Measurements from ENCODE around the gene NSUN7.

NSUN7 gene

DNA sequence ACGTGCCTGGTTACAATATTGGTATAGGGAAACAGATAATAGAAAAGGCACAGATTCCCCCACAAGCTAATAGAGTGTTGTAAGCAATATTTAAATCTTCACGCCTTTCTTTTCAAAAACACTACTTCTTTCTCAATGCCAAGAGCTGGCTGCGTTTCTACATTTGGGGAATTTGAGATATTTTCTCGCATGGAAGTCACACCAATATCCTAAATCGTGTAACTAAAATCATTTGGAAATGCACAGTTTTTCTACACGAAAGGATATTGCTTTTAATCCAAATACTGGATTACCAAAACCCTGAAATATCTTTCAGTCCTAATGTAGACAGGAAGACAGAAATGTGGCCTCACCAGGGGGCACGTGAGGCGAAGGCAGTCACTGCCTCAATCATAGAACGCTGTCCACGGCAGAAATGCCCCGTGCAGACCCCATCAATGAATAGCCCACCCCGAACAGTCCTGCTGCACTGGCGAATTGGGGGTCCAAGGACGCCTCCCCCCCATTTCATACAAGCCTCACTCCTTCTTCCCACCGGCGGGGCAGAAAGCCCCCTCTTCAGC is 106.6 kb downstream of the NSUN7 start:
- DNase-seq (ENCODE audit: extremely low spot score) = no peak
- TF ChIP-seq BHLHE40 (IDR thresholded peaks at IDR 0.05; ENCODE audit: borderline replicate concordance) (no peak), SP1 (IDR thresholded peaks at IDR 0.05) (no peak), ARNT (IDR thresholded peaks at IDR 0.05) (no peak), FOXK2 (IDR thresholded peaks at IDR 0.05) (no peak), ELF4 (IDR thresholded peaks at IDR 0.05) (no peak), FOXA1 (IDR thresholded peaks at IDR 0.05) (no peak), FOXM1 (IDR thresholded peaks at IDR 0.05; ENCODE audit: borderline replicate concordance) (no peak), LEF1 (IDR thresholded peaks at IDR 0.05; ENCODE audit: borderline replicate concordance) (no peak), SUZ12 (IDR thresholded peaks at IDR 0.05) (no peak), HDGF (IDR thresholded peaks at IDR 0.05; ENCODE audit: borderline replicate concordance) (no peak), TARDBP (IDR thresholded peaks at IDR 0.05) (no peak), ZNF384 (IDR thresholded peaks at IDR 0.05) (no peak), NFRKB (IDR thresholded peaks at IDR 0.05) (no peak), CTBP1 (IDR thresholded peaks at IDR 0.05; ENCODE audit: borderline replicate concordance) (no peak), L3MBTL2 (conservative IDR thresholded peaks at IDR 0.05) (no peak)
- TF ChIP-seq, protein P1, sequence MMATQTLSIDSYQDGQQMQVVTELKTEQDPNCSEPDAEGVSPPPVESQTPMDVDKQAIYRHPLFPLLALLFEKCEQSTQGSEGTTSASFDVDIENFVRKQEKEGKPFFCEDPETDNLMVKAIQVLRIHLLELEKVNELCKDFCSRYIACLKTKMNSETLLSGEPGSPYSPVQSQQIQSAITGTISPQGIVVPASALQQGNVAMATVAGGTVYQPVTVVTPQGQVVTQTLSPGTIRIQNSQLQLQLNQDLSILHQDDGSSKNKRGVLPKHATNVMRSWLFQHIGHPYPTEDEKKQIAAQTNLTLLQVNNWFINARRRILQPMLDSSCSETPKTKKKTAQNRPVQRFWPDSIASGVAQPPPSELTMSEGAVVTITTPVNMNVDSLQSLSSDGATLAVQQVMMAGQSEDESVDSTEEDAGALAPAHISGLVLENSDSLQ (IDR thresholded peaks at IDR 0.05) = no peak
- POLR2A ChIA-PET = no interaction called here
- CTCF ChIA-PET = interaction anchor here (1.0 to 2.0 kb wide), 3 partner anchors 15 to 119 kb away, joined by 3 to 10 read pairs (median 6); no protein-coding TSS in a partner anchor

DNA sequence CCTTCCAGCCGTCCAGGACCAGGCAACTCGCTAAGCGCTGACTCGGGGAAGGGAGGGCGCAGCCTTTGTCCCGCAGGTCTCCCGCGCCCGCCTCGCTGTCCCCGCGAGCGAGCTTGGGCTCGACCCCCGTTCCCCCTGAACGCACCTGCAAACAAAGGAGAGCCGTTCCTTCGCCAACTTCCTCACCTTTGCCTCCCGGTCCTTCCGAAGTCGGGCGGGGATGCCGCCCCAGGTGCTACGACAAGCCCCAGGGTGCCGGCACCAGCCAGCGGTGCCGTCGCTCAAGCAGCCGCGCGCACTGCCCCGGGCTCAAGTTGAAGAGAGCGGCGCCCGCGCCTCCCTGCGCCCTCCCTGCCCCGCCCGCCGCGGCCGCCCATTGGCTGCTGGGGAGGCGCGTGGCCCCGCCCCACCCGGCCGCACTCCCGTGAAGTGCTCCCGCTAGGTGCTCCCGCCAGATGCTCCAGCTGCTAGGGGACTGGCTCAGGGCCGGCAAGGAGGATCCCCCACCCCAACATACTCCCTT is 107.1 kb downstream of the NSUN7 start:
- TF ChIP-seq LEF1 (IDR thresholded peaks at IDR 0.05; ENCODE audit: borderline replicate concordance) (no peak), L3MBTL2 (conservative IDR thresholded peaks at IDR 0.05) (peak; percentile 29; the same call in 1 of the 2 replicates), ARNT (IDR thresholded peaks at IDR 0.05) (no peak), FOXK2 (IDR thresholded peaks at IDR 0.05) (no peak), BHLHE40 (IDR thresholded peaks at IDR 0.05; ENCODE audit: borderline replicate concordance) (no peak), FOXM1 (IDR thresholded peaks at IDR 0.05; ENCODE audit: borderline replicate concordance) (no peak)
- TF ChIP-seq, protein P1 (IDR thresholded peaks at IDR 0.05) = peak; percentile 30; the same call in 1 of the 2 replicates
- peak; percentile 81 for DNase-seq (ENCODE audit: extremely low spot score)
- POLR2A ChIA-PET = no interaction called here
- CTCF ChIA-PET = interaction anchor here (1.2 to 2.0 kb wide), 2 partner anchors 16 to 119 kb away, joined by 3 to 10 read pairs; no protein-coding TSS in a partner anchor

DNA sequence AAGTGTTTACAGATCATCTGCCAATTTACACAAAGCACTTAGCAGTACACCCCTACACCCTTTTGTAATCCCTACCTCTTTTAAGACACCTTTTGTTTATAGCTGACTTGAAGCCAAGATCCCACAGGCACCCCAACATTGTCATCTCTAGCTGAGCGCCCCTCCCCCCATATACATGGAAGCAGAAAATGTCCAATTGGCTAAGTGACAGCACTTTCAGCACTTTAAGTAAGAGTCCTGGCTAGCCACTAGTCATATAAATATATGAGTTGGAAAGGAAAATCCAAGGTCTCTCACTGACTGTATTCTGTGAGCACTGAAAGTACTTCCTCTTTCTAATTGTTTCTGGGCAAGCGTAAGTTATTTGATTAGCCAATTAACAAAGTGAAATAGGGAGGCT is 108.2 kb downstream of the NSUN7 start:
- no peak for DNase-seq (ENCODE audit: extremely low spot score)
- POLR2A ChIA-PET = interaction anchor here (0.6 to 1.0 kb wide), 2 partner anchors 9 to 16 kb away, joined by 3 read pairs; no protein-coding TSS in a partner anchor
- CTCF ChIA-PET = interaction anchor here (0.6 kb wide), 2 partner anchors 14 to 331 kb away, joined by 3 read pairs; no protein-coding TSS in a partner anchor
- no peak for TF ChIP-seq L3MBTL2 (conservative IDR thresholded peaks at IDR 0.05)
- TF ChIP-seq HDGF (IDR thresholded peaks at IDR 0.05; ENCODE audit: borderline replicate concordance) = no peak
- no peak for TF ChIP-seq ELF4 (IDR thresholded peaks at IDR 0.05)
- no peak for TF ChIP-seq LEF1 (IDR thresholded peaks at IDR 0.05; ENCODE audit: borderline replicate concordance)
- TF ChIP-seq TARDBP (IDR thresholded peaks at IDR 0.05) = no peak
- TF ChIP-seq NFRKB (IDR thresholded peaks at IDR 0.05) = no peak
- no peak for TF ChIP-seq FOXM1 (IDR thresholded peaks at IDR 0.05; ENCODE audit: borderline replicate concordance)
- TF ChIP-seq BHLHE40 (IDR thresholded peaks at IDR 0.05; ENCODE audit: borderline replicate concordance) = no peak
- no peak for TF ChIP-seq FOXA1 (IDR thresholded peaks at IDR 0.05)
- no peak for TF ChIP-seq SP1 (IDR thresholded peaks at IDR 0.05)
- no peak for TF ChIP-seq SUZ12 (IDR thresholded peaks at IDR 0.05)
- TF ChIP-seq ARNT (IDR thresholded peaks at IDR 0.05) = no peak
- TF ChIP-seq CTBP1 (IDR thresholded peaks at IDR 0.05; ENCODE audit: borderline replicate concordance) = no peak

DNA sequence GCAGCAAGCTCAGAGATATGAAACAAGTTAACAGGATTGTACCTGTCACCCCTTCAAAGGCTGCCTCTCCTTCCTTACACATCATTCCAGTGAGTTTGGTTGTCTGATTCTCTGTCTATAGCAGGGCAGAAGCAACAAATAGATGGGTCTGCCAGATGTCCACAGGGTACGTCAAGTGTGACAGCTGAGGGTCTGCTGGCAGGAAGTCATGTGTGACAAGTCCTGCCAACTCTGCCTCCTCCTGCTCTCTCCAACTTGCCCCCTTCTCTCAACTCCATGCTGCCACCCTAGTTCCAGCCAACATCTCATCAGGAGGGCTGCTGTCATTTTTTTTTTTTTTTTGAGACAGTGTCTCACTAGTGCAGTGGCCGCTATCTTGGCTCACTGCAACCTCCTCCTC is 109.2 kb downstream of the NSUN7 start:
- no peak for DNase-seq (ENCODE audit: extremely low spot score)
- ChIA-PET POLR2A (interaction anchor here (1.0 kb wide), 1 partner anchor 8 kb away, joined by 3 read pairs; no protein-coding TSS in a partner anchor), CTCF (no interaction called here)
- no peak for TF ChIP-seq SUZ12 (IDR thresholded peaks at IDR 0.05)
- TF ChIP-seq TARDBP (IDR thresholded peaks at IDR 0.05) = no peak
- TF ChIP-seq CTBP1 (IDR thresholded peaks at IDR 0.05; ENCODE audit: borderline replicate concordance) = no peak
- TF ChIP-seq NFRKB (IDR thresholded peaks at IDR 0.05) = no peak
- TF ChIP-seq FOXK2 (IDR thresholded peaks at IDR 0.05) = no peak
- TF ChIP-seq BHLHE40 (IDR thresholded peaks at IDR 0.05; ENCODE audit: borderline replicate concordance) = no peak
- no peak for TF ChIP-seq SP1 (IDR thresholded peaks at IDR 0.05)
- no peak for TF ChIP-seq HDGF (IDR thresholded peaks at IDR 0.05; ENCODE audit: borderline replicate concordance)
- TF ChIP-seq, protein P1 (IDR thresholded peaks at IDR 0.05) = no peak
- no peak for TF ChIP-seq ZNF384 (IDR thresholded peaks at IDR 0.05)
- no peak for TF ChIP-seq FOXA1 (IDR thresholded peaks at IDR 0.05)
- TF ChIP-seq ARNT (IDR thresholded peaks at IDR 0.05) = no peak
- no peak for TF ChIP-seq LEF1 (IDR thresholded peaks at IDR 0.05; ENCODE audit: borderline replicate concordance)
- no peak for TF ChIP-seq FOXM1 (IDR thresholded peaks at IDR 0.05; ENCODE audit: borderline replicate concordance)
- TF ChIP-seq L3MBTL2 (conservative IDR thresholded peaks at IDR 0.05) = no peak
